Bronchial epithelial cell (primary cell): ENCODE data around the gene SAT2. TPM values are rescaled to one million over a fixed set of nuclear protein-coding genes. Genes with fewer than 3 reads are reported as not detected.

ENCODE experiments used
- DNase-seq: peaks from one replicate; pipeline ENCODE4 v3.0.0-alpha.2; 2010; ENCODE audit warnings: low read depth
- FAIRE-seq: peaks from 2 replicates; lab custom pipeline; 2011; peaks lifted over from hg19 to GRCh38; lab: Jason Lieb, UNC
- H3K27me3 ChIP-seq: 2 replicates; pipeline ENCODE4 v1.5.1; 2011; ENCODE audit warnings: low read length; ENCODE audit not compliant: control insufficient read depth, insufficient read depth
- H3K36me3 ChIP-seq: 2 replicates; pipeline ENCODE4 v1.5.1; 2011; ENCODE audit warnings: low read length; ENCODE audit not compliant: control insufficient read depth, insufficient read depth
- H3K4me3 ChIP-seq: 2 replicates; pipeline ENCODE4 v1.5.1; 2011; ENCODE audit warnings: mild to moderate bottlenecking, low read depth, low read length, control low read depth
- CTCF ChIP-seq: IDR thresholded peaks from 2 replicates; pipeline ENCODE4 v1.5.1; 2011; ENCODE audit warnings: mild to moderate bottlenecking, moderate library complexity, low read length, control low read depth, inconsistent platforms; ENCODE audit not compliant: insufficient read depth, severe bottlenecking
- total RNA-seq: library from RNA; depleted of rRNA; stranded (reverse); fragments of >200 nt; gene quantifications from 2 replicates; pipeline ENCODE4 v1.2.1, GENCODE V29; 2014

Gene SAT2
- 23.9 and 38.7 TPM in 2 replicates for total RNA-seq

DNA sequence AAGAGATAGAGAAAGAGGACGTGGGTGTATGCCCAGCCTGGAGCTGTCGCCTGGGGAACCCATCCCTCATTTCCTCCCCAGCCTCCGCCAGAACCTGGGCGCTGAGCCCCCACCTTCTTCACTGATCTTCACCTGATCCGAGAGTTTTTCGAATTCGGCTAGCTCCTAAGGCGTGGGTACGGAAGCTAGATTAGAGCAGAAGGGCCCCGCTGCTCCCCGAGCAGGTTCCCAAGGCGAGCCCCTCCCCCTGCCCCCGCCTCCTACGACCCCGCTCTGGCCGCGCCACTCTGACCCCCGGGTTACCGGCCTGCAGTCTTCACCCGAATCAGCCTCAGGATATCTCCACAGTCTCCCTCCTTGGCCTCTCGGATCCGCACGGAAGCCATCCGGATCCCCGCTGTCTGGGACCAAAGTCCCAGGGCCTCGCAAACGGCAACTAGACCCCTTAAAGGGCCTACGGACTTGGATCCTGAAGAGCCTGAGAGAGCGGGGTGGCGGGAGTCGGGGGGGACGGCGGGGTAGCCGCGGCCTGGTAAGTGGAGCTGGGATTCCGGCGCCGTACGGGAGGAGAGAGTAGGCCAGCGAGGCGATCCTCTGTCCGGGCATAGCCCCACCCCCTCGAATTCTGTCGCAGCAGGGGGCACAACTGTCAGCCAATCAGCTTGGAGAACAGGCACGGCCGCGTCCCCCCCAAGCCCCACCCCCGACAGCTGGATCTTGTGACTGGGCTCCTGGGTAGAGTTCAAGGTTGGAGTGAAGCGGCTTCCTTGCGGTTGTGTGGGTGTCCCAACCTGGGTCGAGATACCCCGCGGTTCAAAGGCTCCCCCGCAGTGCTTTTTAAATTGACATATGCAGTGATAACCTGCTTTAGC is at the start of gene SAT2:
Gene SAT2, minus strand, starts transcription at position 572 of the 872 bp plus-strand sequence. Its CDS starts 186 bp downstream, at position 386.
- no peak for FAIRE-seq
- peak within 1 kb of the TSS; percentile 53 for H3K4me3 ChIP-seq
- no peak for TF ChIP-seq CTCF

GRCh38 chr17:7676533-7676932 is 48.9 kb upstream of the SAT2 start:
- FAIRE-seq (no peak), DNase-seq (no peak)
- Histone ChIP-seq H3K36me3 (peaks cover 23% of the 10 kb centered on the region), H3K27me3 (no peaks in the 10 kb centered on the region), H3K4me3 (no peak overlapping the region)
- no peak for TF ChIP-seq CTCF

More for the DNA sequence above, at the start of gene SAT2:
- Histone ChIP-seq H3K36me3 (no peaks in the 10 kb centered on the region), H3K27me3 (no peaks in the 10 kb centered on the region)
- peak; percentile 81 for DNase-seq

DNA sequence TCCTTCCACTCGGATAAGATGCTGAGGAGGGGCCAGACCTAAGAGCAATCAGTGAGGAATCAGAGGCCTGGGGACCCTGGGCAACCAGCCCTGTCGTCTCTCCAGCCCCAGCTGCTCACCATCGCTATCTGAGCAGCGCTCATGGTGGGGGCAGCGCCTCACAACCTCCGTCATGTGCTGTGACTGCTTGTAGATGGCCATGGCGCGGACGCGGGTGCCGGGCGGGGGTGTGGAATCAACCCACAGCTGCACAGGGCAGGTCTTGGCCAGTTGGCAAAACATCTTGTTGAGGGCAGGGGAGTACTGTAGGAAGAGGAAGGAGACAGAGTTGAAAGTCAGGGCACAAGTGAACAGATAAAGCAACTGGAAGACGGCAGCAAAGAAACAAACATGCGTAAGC is 47.3 kb upstream of the SAT2 start:
- no peak overlapping the region for H3K4me3 ChIP-seq
- H3K27me3 ChIP-seq = no peaks in the 10 kb centered on the region
- peaks cover 25% of the 10 kb centered on the region for H3K36me3 ChIP-seq
- DNase-seq = no peak
- no peak for TF ChIP-seq CTCF
- peak; percentile 66 for FAIRE-seq

DNA sequence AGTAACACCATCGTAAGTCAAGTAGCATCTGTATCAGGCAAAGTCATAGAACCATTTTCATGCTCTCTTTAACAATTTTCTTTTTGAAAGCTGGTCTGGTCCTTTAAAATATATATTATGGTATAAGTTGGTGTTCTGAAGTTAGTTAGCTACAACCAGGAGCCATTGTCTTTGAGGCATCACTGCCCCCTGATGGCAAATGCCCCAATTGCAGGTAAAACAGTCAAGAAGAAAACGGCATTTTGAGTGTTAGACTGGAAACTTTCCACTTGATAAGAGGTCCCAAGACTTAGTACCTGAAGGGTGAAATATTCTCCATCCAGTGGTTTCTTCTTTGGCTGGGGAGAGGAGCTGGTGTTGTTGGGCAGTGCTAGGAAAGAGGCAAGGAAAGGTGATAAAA is 45.6 kb upstream of the SAT2 start:
- peaks cover 28% of the 10 kb centered on the region for H3K36me3 ChIP-seq
- H3K27me3 ChIP-seq = no peaks in the 10 kb centered on the region
- FAIRE-seq (no peak), DNase-seq (no peak)
- H3K4me3 ChIP-seq = no peak overlapping the region
- TF ChIP-seq CTCF = peak; percentile 36

- TF ChIP-seq CTCF = no peak
- no peak overlapping the region for H3K4me3 ChIP-seq
- no peak for DNase-seq
- no peak for FAIRE-seq
- no peaks in the 10 kb centered on the region for H3K27me3 ChIP-seq
- peaks cover 9% of the 10 kb centered on the region for H3K36me3 ChIP-seq
Observed at GRCh38 chr17:7668482-7668881, 40.9 kb upstream of the SAT2 start.
